ENCODE measurements around the gene PARD3.

Gene PARD3

DNA sequence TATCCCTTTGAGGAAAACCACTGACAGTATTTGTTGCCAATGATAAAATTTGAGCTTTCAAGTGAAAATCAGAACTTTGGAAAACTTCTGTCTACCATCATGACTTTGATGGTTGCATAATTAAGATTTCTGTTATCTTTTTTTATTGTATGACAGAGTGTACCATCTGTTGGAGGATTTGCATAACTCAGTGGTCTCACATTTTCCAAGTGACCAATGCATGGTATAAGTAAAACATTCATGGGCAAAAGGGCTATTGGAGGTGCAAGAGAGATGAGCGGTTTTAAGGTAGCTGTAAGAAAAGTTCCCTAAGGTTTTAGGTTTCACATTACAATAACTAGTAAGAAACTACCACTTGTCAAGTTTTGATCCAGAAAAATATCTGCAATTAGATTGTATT, 625.3 kb downstream of the PARD3 start:
- no peaks in the 10 kb centered on the region for H3K4me1 Mint-ChIP-seq
- DNase-seq (no peak), ATAC-seq (no peak)
- no peak overlapping the region for H3K27ac Mint-ChIP-seq
- no peaks in the 10 kb centered on the region for H3K9me3 Mint-ChIP-seq
- peaks cover 6% of the 10 kb centered on the region for H3K27me3 Mint-ChIP-seq
- no peak overlapping the region for H3K4me3 Mint-ChIP-seq

GRCh38 chr10:34188221-34188620, 626.9 kb downstream of the PARD3 start:
- ATAC-seq, result no peak
- Mint-ChIP-seq H3K4me3 (no peak overlapping the region), H3K27me3 (no peaks in the 10 kb centered on the region), H3K9me3 (no peaks in the 10 kb centered on the region), H3K4me1 (no peaks in the 10 kb centered on the region), H3K27ac (no peak overlapping the region)
- DNase-seq, result no peak

DNA sequence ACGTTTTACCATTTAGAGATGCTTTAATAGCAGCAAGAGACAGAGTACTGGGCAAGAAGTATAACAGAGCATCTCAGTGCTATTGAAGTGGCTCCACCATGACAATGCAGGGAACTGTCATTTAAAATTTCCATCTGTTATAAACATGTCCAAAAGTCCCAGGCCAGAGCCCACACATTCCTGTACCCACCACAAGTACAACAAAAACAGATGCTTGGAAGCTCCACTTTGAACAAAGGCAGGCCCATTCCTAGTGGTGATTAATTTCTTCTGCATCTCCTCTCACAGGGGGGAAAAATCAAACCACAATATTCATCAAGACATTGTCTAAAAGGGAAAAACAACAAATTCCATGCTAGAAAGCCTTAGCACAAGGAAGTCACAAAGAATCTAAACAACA, 627.9 kb downstream of the PARD3 start:
- Mint-ChIP-seq H3K27ac (no peak overlapping the region), H3K9me3 (no peaks in the 10 kb centered on the region), H3K4me1 (no peaks in the 10 kb centered on the region), H3K4me3 (no peak overlapping the region), H3K27me3 (no peaks in the 10 kb centered on the region)
- ATAC-seq (no peak), DNase-seq (no peak)

DNA sequence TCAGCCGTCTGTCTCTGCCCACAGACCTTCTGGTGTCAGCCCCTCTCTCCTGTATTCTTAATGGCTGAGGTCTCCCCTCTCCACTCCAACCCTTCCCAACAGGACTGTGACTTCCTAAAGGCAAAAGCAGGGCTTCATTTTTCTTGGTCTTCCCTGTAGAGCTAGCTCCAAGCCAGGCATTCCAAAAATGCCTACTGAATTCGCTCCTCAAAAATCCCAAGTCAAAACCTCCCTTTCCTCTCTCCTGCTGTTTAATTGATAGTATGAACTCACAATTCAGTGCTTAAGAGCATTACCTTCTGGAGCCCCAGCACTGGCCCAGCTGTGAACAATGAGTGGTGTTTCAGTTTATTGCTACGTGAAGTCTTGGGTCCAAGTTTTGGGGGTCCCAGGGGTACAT, 628.4 kb downstream of the PARD3 start:
- H3K27ac Mint-ChIP-seq, result no peak overlapping the region
- H3K27me3 Mint-ChIP-seq, result no peaks in the 10 kb centered on the region
- no peaks in the 10 kb centered on the region for H3K9me3 Mint-ChIP-seq
- H3K4me1 Mint-ChIP-seq, result no peaks in the 10 kb centered on the region
- DNase-seq (no peak), ATAC-seq (no peak)
- no peak overlapping the region for H3K4me3 Mint-ChIP-seq

GRCh38 chr10:34185998-34186397, 629.1 kb downstream of the PARD3 start:
- peak overlapping the region in 1 of 2 donors; percentile 72 for H3K27ac Mint-ChIP-seq
- no peak overlapping the region for H3K4me3 Mint-ChIP-seq
- ATAC-seq (no peak), DNase-seq (no peak)
- H3K9me3 Mint-ChIP-seq, result no peaks in the 10 kb centered on the region
- H3K27me3 Mint-ChIP-seq, result no peaks in the 10 kb centered on the region
- H3K4me1 Mint-ChIP-seq, result no peaks in the 10 kb centered on the region

DNA sequence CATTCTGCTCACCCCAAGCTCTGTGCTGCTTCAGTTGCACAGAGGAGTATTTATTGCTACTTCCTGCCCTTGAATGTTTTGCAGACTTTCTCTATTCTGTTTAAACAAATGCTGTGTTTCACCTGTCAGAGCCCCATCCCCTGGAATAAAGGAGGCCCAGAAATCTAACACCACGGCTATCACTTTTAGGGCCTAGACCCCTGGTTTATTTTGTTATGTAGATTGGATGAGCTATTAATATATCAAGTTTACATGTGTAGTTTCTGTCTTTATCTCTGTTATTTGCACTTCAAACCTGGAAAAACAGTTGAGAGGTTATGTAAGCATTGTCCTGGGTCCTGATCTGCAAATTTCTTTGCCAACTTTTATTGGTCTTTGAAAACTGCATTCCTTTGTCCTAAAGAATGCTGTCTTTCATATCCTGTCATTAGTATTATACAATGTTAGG, 630.1 kb downstream of the PARD3 start:
- Mint-ChIP-seq H3K27me3 (no peaks in the 10 kb centered on the region), H3K27ac (no peak overlapping the region), H3K4me3 (no peak overlapping the region), H3K9me3 (no peaks in the 10 kb centered on the region), H3K4me1 (no peaks in the 10 kb centered on the region)
- DNase-seq, result no peak
- no peak for ATAC-seq

DNA sequence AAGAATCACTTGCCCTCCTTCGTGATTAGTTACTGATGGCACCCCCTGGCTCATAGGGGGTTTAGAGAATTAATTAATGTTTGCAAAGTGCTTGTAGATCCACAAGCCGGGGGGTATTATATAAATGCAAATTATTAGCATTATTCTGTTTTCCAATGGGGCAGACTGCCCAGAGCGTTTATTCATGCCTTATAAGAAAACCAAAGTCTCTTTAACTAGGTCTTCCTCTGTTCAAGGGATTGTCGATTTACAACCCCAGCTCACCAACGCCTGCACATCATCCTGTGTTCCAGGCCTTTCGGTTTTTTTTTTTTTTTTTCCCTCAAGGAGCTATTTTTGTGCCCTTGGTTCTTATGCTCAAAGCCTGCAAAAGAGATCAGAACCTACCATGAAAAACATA, 630.7 kb downstream of the PARD3 start:
- no peaks in the 10 kb centered on the region for H3K27me3 Mint-ChIP-seq
- no peak overlapping the region for H3K4me3 Mint-ChIP-seq
- no peaks in the 10 kb centered on the region for H3K9me3 Mint-ChIP-seq
- DNase-seq, result no peak
- no peaks in the 10 kb centered on the region for H3K4me1 Mint-ChIP-seq
- no peak for ATAC-seq
- no peak overlapping the region for H3K27ac Mint-ChIP-seq

GRCh38 chr10:34183016-34183796, 631.9 kb downstream of the PARD3 start:
- Mint-ChIP-seq H3K9me3 (no peaks in the 10 kb centered on the region), H3K27me3 (peaks cover 8% of the 10 kb centered on the region), H3K4me1 (no peaks in the 10 kb centered on the region), H3K27ac (no peak overlapping the region), H3K4me3 (no peak overlapping the region)
- ATAC-seq, result no peak
- no peak for DNase-seq

- H3K4me3 Mint-ChIP-seq, result no peak overlapping the region
- no peak for ATAC-seq
- no peak for DNase-seq
- H3K4me1 Mint-ChIP-seq, result no peaks in the 10 kb centered on the region
- peaks cover 16% of the 10 kb centered on the region for H3K27me3 Mint-ChIP-seq
- no peaks in the 10 kb centered on the region for H3K9me3 Mint-ChIP-seq
- H3K27ac Mint-ChIP-seq, result peak overlapping the region in 1 of 2 donors; percentile 59
Measured at GRCh38 chr10:34181553-34182300, 633.4 kb downstream of the PARD3 start.

- no peaks in the 10 kb centered on the region for H3K4me1 Mint-ChIP-seq
- H3K9me3 Mint-ChIP-seq, result no peaks in the 10 kb centered on the region
- DNase-seq (no peak), ATAC-seq (no peak)
- peaks cover 16% of the 10 kb centered on the region for H3K27me3 Mint-ChIP-seq
- H3K27ac Mint-ChIP-seq, result no peak overlapping the region
- H3K4me3 Mint-ChIP-seq, result no peak overlapping the region
Measured at GRCh38 chr10:34180749-34181148, 634.3 kb downstream of the PARD3 start.

DNA sequence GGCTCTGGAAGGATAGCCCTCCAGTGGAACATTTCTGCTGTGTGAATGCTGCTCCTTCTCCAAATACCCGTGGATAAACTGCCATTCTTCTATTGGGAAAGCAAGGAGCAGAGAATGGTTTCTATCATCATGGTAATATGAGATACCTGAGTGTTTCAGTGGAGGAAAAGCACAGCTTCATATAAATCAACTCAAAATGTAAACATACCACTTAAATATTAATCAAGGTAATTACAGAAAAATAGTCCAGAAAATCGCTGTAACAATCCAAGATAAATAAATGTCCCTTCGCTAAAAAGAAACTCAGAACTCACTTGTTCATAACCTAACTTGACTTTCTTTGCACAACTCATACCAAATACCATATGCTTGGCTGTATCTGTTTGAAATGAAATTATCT, 635.8 kb downstream of the PARD3 start:
- no peak overlapping the region for H3K4me3 Mint-ChIP-seq
- H3K27ac Mint-ChIP-seq, result no peak overlapping the region
- DNase-seq, result no peak
- no peaks in the 10 kb centered on the region for H3K4me1 Mint-ChIP-seq
- no peaks in the 10 kb centered on the region for H3K9me3 Mint-ChIP-seq
- no peak for ATAC-seq
- H3K27me3 Mint-ChIP-seq, result peaks cover 16% of the 10 kb centered on the region

GRCh38 chr10:34178756-34179155, 636.3 kb downstream of the PARD3 start:
- no peak for DNase-seq
- Mint-ChIP-seq H3K9me3 (no peaks in the 10 kb centered on the region), H3K4me1 (no peaks in the 10 kb centered on the region), H3K27ac (no peak overlapping the region), H3K27me3 (peaks cover 16% of the 10 kb centered on the region), H3K4me3 (no peak overlapping the region)
- ATAC-seq, result no peak

DNA sequence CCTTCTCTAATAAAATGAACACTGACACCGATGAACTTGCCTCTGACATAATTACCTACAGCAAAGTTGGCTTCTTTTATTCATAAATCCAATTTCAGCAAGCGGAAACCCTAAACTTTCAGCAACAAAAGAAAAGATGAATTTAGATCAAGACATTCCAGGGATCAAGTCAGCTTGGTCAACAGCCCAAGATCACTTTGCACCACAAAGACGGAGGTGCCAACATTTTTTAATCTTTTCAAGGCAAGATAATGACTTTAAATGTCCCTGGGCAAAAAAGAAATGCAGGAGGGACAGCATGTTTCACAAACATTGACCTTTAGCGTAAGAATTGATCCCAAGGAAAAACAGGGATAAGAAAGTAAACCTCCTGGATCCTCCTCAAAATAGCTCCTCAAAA, 636.9 kb downstream of the PARD3 start:
- no peak for ATAC-seq

DNA sequence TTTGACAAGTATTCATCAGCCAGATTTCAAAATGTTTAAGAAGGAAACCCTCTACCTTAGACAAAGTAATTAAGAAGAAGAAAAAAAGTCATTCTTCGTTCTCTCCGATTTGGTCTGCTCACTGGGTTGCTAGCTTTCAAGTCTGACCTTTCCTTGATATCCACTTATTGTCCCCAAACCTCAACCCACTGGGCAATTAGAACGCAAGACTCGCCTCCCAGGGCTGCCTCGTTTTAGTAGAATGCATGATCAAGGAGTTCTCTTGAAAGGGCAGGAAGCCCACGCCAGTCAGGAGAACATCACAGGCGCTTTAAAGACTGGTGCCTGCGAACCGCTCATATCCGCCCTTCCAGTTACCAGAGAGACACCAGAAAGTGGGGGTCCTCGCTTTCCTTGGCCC, 637.7 kb downstream of the PARD3 start:
- ATAC-seq, result no peak
- H3K27ac Mint-ChIP-seq, result no peak overlapping the region
- peaks cover 16% of the 10 kb centered on the region for H3K27me3 Mint-ChIP-seq
- no peak overlapping the region for H3K4me3 Mint-ChIP-seq
- H3K4me1 Mint-ChIP-seq, result no peaks in the 10 kb centered on the region
- no peak for DNase-seq
- H3K9me3 Mint-ChIP-seq, result no peaks in the 10 kb centered on the region

More for the DNA sequence above, 636.9 kb downstream of the PARD3 start:
- Mint-ChIP-seq H3K27ac (no peak overlapping the region), H3K4me3 (no peak overlapping the region), H3K4me1 (no peaks in the 10 kb centered on the region), H3K9me3 (no peaks in the 10 kb centered on the region), H3K27me3 (peaks cover 16% of the 10 kb centered on the region)
- no peak for DNase-seq

- ATAC-seq (no peak), DNase-seq (no peak)
- Mint-ChIP-seq H3K27ac (peak overlapping the region in 1 of 2 donors; percentile 51), H3K4me1 (no peaks in the 10 kb centered on the region), H3K9me3 (no peaks in the 10 kb centered on the region), H3K4me3 (no peak overlapping the region), H3K27me3 (peaks cover 16% of the 10 kb centered on the region)
Measured at GRCh38 chr10:34176351-34176750, 638.7 kb downstream of the PARD3 start.

- H3K4me1 Mint-ChIP-seq, result no peaks in the 10 kb centered on the region
- ATAC-seq (no peak), DNase-seq (no peak)
- no peaks in the 10 kb centered on the region for H3K9me3 Mint-ChIP-seq
- no peak overlapping the region for H3K4me3 Mint-ChIP-seq
- H3K27me3 Mint-ChIP-seq, result peaks cover 16% of the 10 kb centered on the region
- H3K27ac Mint-ChIP-seq, result no peak overlapping the region
Measured at GRCh38 chr10:34175121-34175520, 640.0 kb downstream of the PARD3 start.
